H4 (cell line): ENCODE results near the gene FPR2. TPM values are rescaled to one million over a fixed set of nuclear protein-coding genes. Genes with fewer than 3 reads are reported as not detected.
"Not testable (repeated sequence)": the region's sequence is repeated elsewhere in the genome, so short reads cannot be mapped to it uniquely, and the experiment has no call there.

Experiments
- DNase-seq: peaks from one replicate; pipeline ENCODE4 v3.0.0-alpha.2; 2015; ENCODE audit warnings: low spot score
- total RNA-seq: library from RNA; depleted of rRNA; stranded (reverse); fragments of >200 nt; shearing (Covaris generic); gene quantifications from 2 replicates; pipeline ENCODE4 v1.2.3, GENCODE V29; 2014; rRNA removed

FPR2 gene, protein sequence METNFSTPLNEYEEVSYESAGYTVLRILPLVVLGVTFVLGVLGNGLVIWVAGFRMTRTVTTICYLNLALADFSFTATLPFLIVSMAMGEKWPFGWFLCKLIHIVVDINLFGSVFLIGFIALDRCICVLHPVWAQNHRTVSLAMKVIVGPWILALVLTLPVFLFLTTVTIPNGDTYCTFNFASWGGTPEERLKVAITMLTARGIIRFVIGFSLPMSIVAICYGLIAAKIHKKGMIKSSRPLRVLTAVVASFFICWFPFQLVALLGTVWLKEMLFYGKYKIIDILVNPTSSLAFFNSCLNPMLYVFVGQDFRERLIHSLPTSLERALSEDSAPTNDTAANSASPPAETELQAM
- total RNA-seq, result 0.23 TPM in 1 of 2 replicates, not detected in the other

GRCh38 chr19:51760697-51761356 lies at the start of gene FPR2:
TSS of gene FPR2 (plus strand) at chr19:51761180. CDS start at chr19:51768659, 7,479 bp downstream.
- DNase-seq, result no peak

DNA sequence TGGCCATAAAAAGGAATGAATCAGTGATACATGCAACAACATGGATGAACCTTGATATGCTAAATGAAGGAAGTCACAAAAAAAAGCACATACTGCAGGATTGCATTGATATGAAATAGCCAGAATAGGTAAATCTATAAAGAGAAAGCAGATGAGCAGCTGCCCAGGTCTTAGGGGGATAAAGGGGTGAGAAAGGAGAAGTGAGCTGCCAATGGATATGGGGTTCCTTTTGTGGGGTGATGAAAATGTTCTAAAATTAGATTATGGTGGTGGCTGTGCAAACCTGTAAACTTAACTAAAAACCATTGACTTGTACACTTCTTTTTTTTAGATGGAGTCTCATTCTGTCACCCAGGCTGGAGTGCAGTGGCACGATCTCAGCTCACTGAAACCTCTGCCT lies 49.3 kb upstream of the FPR2 start:
- no peak for DNase-seq

DNA sequence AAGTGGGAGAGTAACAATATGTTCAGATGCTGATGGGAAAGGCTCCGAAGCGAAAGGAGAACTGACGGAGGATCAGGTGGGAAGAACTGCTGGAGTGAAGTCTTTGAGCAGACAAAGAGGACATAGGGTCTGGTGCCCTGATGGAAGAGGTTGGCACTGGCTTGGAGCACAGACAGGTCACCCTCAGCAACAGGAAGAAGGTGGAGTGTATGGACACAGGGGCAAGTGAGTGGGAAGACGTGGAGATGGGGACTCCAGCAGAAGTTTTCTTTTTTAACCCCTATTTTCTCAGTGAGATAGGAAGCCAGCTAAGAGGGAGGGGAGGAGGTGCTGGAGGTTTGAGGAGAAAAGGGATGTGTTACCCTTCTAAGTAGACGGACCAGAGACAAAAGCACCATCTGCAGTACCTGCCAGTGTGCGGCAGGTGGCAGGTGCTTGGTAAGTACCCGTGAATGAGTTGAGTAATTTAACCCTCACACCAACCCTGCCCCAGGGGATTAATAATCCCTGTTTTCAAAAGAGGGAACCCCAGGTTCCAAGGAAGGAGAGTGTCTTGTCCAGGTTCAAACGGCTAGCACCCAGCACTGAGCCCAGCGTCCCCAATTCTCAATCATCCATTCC lies 48.4 kb upstream of the FPR2 start:
- DNase-seq, result peak; percentile 68

DNA sequence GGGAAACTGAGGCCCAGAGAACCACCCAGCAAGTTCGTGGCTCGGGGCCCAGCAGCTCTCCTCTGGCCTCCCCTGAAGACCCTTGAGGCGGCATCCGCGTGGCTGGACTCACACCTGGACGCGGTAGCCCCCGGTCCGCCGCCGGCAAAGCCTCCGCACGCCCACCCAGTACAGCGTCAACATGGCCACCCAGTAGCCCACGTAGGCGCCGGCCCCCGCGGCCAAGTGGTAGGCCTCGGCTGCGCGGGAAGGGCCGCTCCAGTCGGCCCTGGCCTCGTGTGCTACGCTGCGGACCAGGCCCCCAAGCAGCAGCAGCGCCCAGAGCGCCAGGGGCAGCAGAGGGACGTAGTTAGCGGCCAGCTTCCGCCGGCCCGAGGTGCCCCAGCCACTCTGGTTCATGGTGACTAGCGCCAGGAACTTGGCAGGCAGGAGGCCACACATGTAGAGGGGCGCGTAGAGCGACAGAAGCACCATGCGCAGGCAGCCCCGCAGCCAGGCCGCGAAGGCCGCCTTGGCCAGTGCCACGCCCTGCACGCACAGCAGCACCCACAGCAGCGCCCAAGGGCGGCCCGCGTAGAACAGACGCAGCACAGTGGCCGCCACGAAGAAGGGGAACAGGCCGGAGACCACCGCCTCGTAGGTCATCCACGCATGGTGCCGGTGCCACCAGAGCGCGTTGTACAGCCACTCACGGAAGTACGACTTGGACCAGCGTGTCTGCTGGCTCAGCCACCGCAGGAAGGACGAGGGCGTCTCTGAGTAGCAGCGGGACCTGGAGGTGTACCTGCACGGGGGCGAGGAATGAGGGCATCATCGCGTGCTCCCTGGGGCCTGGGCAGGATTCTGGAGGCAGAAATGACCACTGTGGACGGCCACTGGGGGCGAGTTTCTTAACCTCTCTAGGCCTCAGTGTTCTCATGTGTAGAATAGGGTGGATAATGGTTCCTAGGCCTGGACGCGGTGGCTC lies 47.4 kb upstream of the FPR2 start:
- no peak for DNase-seq

- no peak for DNase-seq
Observed at GRCh38 chr19:51714848-51715247, 46.1 kb upstream of the FPR2 start.

GRCh38 chr19:51715850-51716249 lies 45.1 kb upstream of the FPR2 start:
- no peak for DNase-seq

DNA sequence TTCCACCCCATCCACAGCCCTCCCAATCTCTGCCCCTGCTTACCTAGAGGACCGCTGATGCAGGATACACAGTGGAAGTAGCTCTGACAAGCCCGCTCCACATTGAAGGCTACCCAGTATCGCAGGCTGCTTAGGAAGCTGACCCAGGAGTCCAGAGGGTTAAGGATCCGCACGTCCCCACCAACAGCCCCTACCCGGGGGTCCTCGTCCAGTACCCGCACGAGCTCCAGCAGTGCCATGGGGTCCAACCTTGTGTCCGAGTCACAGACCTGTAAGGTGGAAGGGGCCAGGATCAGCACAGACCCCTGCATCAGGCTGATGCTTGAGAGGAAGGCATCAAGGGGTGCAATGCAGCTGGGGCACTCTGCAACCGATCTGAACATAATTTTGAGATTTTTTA lies 44.1 kb upstream of the FPR2 start:
- no peak for DNase-seq

- no peak for DNase-seq
Observed at GRCh38 chr19:51719251-51719988, 41.6 kb upstream of the FPR2 start.

DNA sequence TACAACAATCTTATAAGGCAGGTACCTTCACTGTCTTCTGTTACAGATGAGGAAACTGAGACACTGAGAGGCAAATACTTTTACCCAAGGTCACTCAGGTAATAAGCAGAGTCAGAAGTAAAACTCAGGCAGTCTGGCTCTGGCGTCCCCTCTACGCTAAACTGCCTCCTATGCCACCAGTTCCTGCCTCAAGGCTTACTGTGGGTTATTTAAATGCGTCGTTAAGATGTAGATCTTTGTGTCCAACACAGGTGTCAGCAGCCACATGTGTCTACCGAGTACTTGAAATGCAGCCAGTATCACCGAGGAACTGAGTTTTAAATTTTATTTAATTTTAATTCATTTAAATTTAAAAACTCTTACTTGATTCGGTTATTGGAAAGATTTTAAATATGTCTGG lies 39.1 kb upstream of the FPR2 start:
- no peak for DNase-seq

- no peak for DNase-seq
Observed at GRCh38 chr19:51722492-51722891, 38.5 kb upstream of the FPR2 start.

GRCh38 chr19:51724543-51724942 lies 36.4 kb upstream of the FPR2 start:
- DNase-seq, result no peak

DNA sequence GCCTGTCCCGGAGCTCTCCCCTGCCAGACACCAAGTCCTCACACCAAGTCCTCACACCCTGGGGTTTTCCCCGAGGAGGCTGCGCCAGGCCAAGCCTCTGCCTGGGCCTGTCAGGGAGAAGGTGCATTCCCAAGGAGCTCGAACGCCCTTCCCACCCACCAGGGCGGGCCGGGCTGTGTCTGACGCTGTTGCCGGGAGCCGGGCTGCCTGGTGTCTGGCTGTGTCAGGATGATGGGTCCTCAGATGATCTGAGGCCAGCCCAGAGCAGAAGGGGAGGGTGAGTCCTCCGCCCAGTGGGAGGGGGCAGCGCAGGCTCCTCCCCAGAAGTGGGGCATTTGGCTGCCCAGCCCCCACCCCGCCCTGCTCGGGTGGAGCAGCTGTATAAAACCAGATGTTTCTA lies 34.9 kb upstream of the FPR2 start:
- DNase-seq, result no peak

DNA sequence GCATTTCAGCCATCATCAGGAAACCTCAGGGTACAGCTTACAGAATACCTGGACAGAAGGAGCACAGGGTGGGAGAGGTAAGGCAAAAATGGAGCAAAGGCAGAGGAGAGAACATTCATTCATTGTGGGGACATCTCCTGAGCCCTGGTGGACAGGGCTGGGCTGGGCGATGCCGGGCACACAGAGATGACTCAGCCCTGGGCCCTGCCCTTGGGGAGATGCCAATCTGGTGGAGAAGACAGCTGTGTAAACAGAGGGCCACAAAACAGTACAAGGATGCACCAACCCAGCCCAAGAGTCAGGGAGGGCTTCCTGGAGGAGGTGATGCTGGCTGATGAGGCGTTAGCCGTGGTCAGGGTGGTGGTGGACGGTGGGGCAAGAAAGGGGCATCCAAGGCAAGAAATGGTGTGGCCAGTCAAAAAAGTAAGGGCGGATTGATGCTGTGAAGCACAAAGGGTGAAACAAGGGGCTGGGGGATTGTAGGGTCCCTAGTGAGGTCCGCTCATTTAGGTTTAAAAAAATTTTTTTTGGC lies 33.6 kb upstream of the FPR2 start:
- peak; percentile 64 for DNase-seq

DNA sequence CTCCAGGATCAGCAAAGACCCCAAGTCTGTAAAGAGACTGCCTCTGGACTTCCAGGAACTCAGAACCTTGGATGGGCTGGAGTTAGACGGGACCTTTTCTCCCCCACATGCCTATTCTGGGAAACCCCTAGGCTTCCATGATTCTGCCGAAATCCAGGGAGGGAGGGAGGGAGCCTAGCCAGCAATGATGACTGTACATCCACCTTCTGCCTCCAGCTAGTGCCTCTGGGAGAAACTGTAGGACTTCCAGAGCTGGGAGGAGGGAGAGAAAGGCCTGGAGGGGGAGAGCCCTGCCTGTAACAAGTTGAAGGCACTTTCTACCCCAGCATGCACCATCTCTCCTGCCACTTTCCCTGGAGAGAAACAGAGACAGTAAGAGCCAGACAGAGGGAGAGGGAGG lies 31.2 kb upstream of the FPR2 start:
- DNase-seq, result no peak

DNA sequence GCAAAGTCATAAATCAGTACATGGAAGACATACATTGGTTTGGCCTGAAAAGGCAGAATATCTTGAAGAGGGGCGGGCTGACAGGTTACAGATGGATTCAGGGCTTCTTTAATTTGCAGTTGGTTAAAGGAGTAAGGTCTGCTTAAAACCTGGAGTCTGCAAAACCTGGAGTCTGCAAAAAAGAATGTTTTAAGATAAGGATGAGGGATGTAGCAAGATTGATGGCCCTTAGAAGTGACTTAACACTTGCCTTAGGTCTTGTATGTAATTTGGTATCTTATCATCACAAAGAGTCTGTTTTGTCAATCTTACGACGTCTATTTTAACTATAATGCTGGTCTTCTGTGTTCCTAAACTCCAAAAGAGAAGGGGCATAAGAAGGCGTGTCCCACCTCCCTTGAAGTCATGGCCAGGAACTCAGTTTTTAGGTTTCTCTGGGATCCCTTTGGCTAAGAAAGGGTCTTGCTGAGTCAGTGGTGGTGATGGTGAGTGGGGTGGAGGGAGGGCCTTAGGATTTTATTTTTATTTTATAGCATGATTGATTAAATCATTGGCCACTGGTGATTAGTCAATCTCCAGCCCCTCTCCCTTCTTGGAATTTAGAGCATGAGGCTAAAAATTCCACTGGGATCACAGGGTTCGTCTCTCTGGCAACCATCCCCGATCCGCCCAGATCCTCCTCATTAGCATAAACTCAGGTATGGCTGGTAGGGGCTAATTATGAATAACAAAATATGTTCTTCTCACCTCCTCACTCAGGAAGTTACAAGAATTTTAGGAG lies 27.0 kb upstream of the FPR2 start:
- no peak for DNase-seq

DNA sequence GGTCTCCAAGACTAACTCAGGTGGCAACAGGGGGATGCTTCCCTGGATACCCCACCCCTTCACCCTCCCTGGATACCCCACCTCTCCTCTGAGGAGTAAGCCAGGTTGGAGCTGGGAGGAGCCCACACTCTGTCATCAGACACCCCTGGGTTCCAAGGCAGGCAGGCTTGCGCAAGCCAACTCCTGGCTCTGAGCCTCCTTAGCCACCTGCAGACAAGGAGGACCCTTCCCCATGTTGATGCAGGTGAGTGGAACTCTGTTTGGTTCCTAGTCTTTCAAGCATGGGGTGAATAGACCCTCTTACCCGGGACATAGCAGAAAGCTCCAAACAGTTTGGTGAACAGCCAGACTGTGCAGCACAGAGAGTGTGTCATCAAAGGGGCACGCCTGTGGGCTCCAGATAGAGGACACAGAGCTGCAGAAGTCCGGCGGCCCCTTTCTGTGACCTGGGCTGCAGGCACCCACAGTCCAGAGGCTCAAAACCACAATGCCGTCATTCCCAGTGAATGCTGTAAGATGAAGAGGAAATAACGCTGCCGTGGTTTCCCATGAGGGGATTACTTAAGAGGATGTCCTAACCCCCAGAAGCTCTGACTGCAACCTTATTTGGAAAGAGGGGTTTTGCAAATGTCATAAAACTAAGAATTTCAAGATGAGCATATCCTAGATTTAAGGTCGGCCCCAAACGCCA lies 25.1 kb upstream of the FPR2 start:
- peak; percentile 83 for DNase-seq

GRCh38 chr19:51737389-51737788 lies 23.6 kb upstream of the FPR2 start:
- no peak for DNase-seq

GRCh38 chr19:51737924-51738323 lies 23.1 kb upstream of the FPR2 start:
- no peak for DNase-seq

GRCh38 chr19:51738523-51738922 lies 22.5 kb upstream of the FPR2 start:
- not testable (repeated sequence) for DNase-seq
